Loucy (cell line): ENCODE data around the gene PALD1.

Experiments used
- H2AFZ ChIP-seq: fragments of 200-600 bp; sonication (generic); 2 replicates; pipeline ENCODE4 v1.6.0; 2016; ENCODE audit warnings: antibody characterized with exemption, mild to moderate bottlenecking, low read length, moderate library complexity
- H3F3A ChIP-seq: fragments of 200-600 bp; 2 replicates; pipeline ENCODE4 v1.6.0; 2016; ENCODE audit warnings: antibody characterized with exemption, low read depth, mild to moderate bottlenecking
- H3K27me3 ChIP-seq: fragments of 200-600 bp; sonication (generic); 2 replicates; pipeline ENCODE4 v1.6.1; 2014; ENCODE audit warnings: low read length, mild to moderate bottlenecking; ENCODE audit not compliant: insufficient read depth, poor library complexity, severe bottlenecking
- H3K36me3 ChIP-seq: fragments of 200-600 bp; sonication (generic); 2 replicates; pipeline ENCODE4 v1.6.1; 2016; ENCODE audit warnings: low read length; ENCODE audit not compliant: insufficient read depth
- H3K4me1 ChIP-seq: fragments of 200-600 bp; sonication (generic); 2 replicates; pipeline ENCODE4 v1.5.1; 2014; ENCODE audit warnings: low read length, mild to moderate bottlenecking; ENCODE audit not compliant: insufficient read depth, poor library complexity, severe bottlenecking
- H3K4me2 ChIP-seq: fragments of 200-600 bp; sonication (generic); 2 replicates; pipeline ENCODE4 v1.6.0; 2014; ENCODE audit warnings: antibody characterized with exemption, low read length, low read depth, mild to moderate bottlenecking; ENCODE audit not compliant: poor library complexity, severe bottlenecking
- H3K4me3 ChIP-seq: fragments of 200-600 bp; sonication (generic); 2 replicates; pipeline ENCODE4 v1.5.1; 2014; ENCODE audit warnings: low read length, mild to moderate bottlenecking, mixed read lengths; ENCODE audit not compliant: poor library complexity, severe bottlenecking
- H3K79me2 ChIP-seq: fragments of 200-600 bp; sonication (generic); 2 replicates; pipeline ENCODE4 v1.6.1; 2014; ENCODE audit warnings: low read length; ENCODE audit not compliant: insufficient read depth
- H3K9ac ChIP-seq: fragments of 200-600 bp; sonication (generic); 2 replicates; pipeline ENCODE4 v1.6.0; 2014; ENCODE audit warnings: mild to moderate bottlenecking, low read depth, low read length, moderate library complexity; ENCODE audit not compliant: poor library complexity, severe bottlenecking
- H3K9me2 ChIP-seq: fragments of 200-600 bp; sonication (generic); replicated peaks from 2 replicates; pipeline ENCODE4 v1.6.1; 2016; ENCODE audit warnings: low read depth, low read length, mixed read lengths
- H3K9me3 ChIP-seq: fragments of 200-600 bp; sonication (generic); 2 replicates; pipeline ENCODE4 v1.6.1; 2014; ENCODE audit warnings: mild to moderate bottlenecking, antibody characterized with exemption, low read length, low read depth; ENCODE audit not compliant: insufficient read depth
- H4K20me1 ChIP-seq: fragments of 200-600 bp; sonication (generic); 2 replicates; pipeline ENCODE4 v1.6.0; 2014; ENCODE audit warnings: antibody characterized with exemption, low read length, mild to moderate bottlenecking; ENCODE audit not compliant: insufficient read depth, poor library complexity, severe bottlenecking
- CTCF ChIP-seq: fragments of 200-600 bp; sonication (generic); conservative IDR thresholded peaks from 2 replicates; pipeline ENCODE4 v1.5.1; 2014; ENCODE audit warnings: mild to moderate bottlenecking, antibody characterized with exemption, low read length
- EZH2phosphoT487 ChIP-seq: fragments of 200-600 bp; IDR thresholded peaks from 2 replicates; pipeline ENCODE4 v1.6.1; 2018; ENCODE audit warnings: antibody characterized with exemption, mild to moderate bottlenecking, moderate library complexity, borderline replicate concordance

The PALD1 gene

GRCh38 chr10:70497120-70497545, 18.6 kb downstream of the PALD1 start:
- no peak overlapping the region for H3K4me3 ChIP-seq
- H2AFZ ChIP-seq = no peak overlapping the region
- peaks cover 69% of the 10 kb centered on the region for H3K4me1 ChIP-seq
- H3F3A ChIP-seq = no peaks in the 10 kb centered on the region
- H3K36me3 ChIP-seq = no peaks in the 10 kb centered on the region
- no peaks in the 10 kb centered on the region for H3K27me3 ChIP-seq
- H3K9ac ChIP-seq = peak overlapping the region; percentile 4
- no peak overlapping the region for H3K4me2 ChIP-seq
- no peaks in the 10 kb centered on the region for H3K9me3 ChIP-seq
- no peaks in the 10 kb centered on the region for H3K9me2 ChIP-seq
- H3K79me2 ChIP-seq = peaks cover 37% of the 10 kb centered on the region; the same call in 1 of the 2 replicates
- H4K20me1 ChIP-seq = no peaks in the 10 kb centered on the region
- TF ChIP-seq EZH2phosphoT487 = no peak
- TF ChIP-seq CTCF = no peak

GRCh38 chr10:70498970-70499835, 20.6 kb downstream of the PALD1 start:
- no peak overlapping the region for H3K4me2 ChIP-seq
- H3K4me1 ChIP-seq = peaks cover 52% of the 10 kb centered on the region
- peaks cover 22% of the 10 kb centered on the region; the same call in 1 of the 2 replicates for H3K79me2 ChIP-seq
- no peaks in the 10 kb centered on the region for H3K9me3 ChIP-seq
- no peaks in the 10 kb centered on the region for H3K9me2 ChIP-seq
- H3K27me3 ChIP-seq = no peaks in the 10 kb centered on the region
- TF ChIP-seq EZH2phosphoT487 = no peak
- no peak overlapping the region for H2AFZ ChIP-seq
- H4K20me1 ChIP-seq = no peaks in the 10 kb centered on the region
- H3K9ac ChIP-seq = no peak overlapping the region
- H3K4me3 ChIP-seq = no peak overlapping the region
- H3F3A ChIP-seq = no peaks in the 10 kb centered on the region
- no peaks in the 10 kb centered on the region for H3K36me3 ChIP-seq

GRCh38 chr10:70499836-70500167, 21.2 kb downstream of the PALD1 start:
- H3K79me2 ChIP-seq = peaks cover 22% of the 10 kb centered on the region; the same call in 1 of the 2 replicates
- H3K27me3 ChIP-seq = no peaks in the 10 kb centered on the region
- no peaks in the 10 kb centered on the region for H3F3A ChIP-seq
- no peaks in the 10 kb centered on the region for H3K36me3 ChIP-seq
- peaks cover 46% of the 10 kb centered on the region for H3K4me1 ChIP-seq
- no peak overlapping the region for H2AFZ ChIP-seq
- H3K4me3 ChIP-seq = no peak overlapping the region
- no peaks in the 10 kb centered on the region for H4K20me1 ChIP-seq
- TF ChIP-seq EZH2phosphoT487 (no peak), CTCF (no peak)
- H3K9me2 ChIP-seq = no peaks in the 10 kb centered on the region
- no peak overlapping the region for H3K4me2 ChIP-seq
- H3K9me3 ChIP-seq = no peaks in the 10 kb centered on the region
- H3K9ac ChIP-seq = no peak overlapping the region

- Histone ChIP-seq H3K9me2 (no peaks in the 10 kb centered on the region), H3K79me2 (peaks cover 17% of the 10 kb centered on the region; the same call in 1 of the 2 replicates), H2AFZ (no peak overlapping the region), H3K4me2 (no peak overlapping the region), H4K20me1 (no peaks in the 10 kb centered on the region), H3K4me3 (no peak overlapping the region), H3K9me3 (no peaks in the 10 kb centered on the region), H3K9ac (no peak overlapping the region), H3K27me3 (no peaks in the 10 kb centered on the region), H3F3A (no peaks in the 10 kb centered on the region), H3K36me3 (no peaks in the 10 kb centered on the region), H3K4me1 (peaks cover 40% of the 10 kb centered on the region)
- TF ChIP-seq CTCF = no peak
Measured at GRCh38 chr10:70500368-70500767, 21.8 kb downstream of the PALD1 start.
